Frontal cortex (tissue), 4 donors: Measurements from ENCODE around the gene VWA5B1. TPM values are rescaled to one million over a fixed set of nuclear protein-coding genes. Genes with fewer than 3 reads are reported as not detected.

Experiments
- DNase-seq, 2 donors: peaks; one replicate each; pipeline ENCODE4 v3.0.0; 2012; ENCODE audit warnings: low spot score in 2 of 2
- FAIRE-seq: peaks from 2 replicates; lab custom pipeline; 2012; peaks lifted over from hg19 to GRCh38; lab: Jason Lieb, UNC
- total RNA-seq: library from RNA; depleted of rRNA; stranded (reverse); fragments of >200 nt; gene quantifications from one replicate; pipeline ENCODE4 v1.2.3, GENCODE V29; 2014
- donor health status: control.
- donor health status: control.
- donor health status: control.

The VWA5B1 gene
- total RNA-seq, 1 donor from 2014 or later: under 0.01 TPM

- DNase-seq (no peak), FAIRE-seq (no peak)
These were observed 87.0 kb downstream of the VWA5B1 start for GRCh38 chr1:20377516-20378270.

GRCh38 chr1:20379075-20379474, 88.4 kb downstream of the VWA5B1 start:
- FAIRE-seq (no peak), DNase-seq (no peak)

- FAIRE-seq: no peak
- DNase-seq: no peak
These were observed 89.5 kb downstream of the VWA5B1 start for GRCh38 chr1:20380175-20380574.

- DNase-seq (no peak), FAIRE-seq (no peak)
These were observed 90.0 kb downstream of the VWA5B1 start for GRCh38 chr1:20380616-20381035.

- DNase-seq (no peak), FAIRE-seq (no peak)
These were observed 90.5 kb downstream of the VWA5B1 start for GRCh38 chr1:20381045-20381641.

GRCh38 chr1:20381961-20382360, 91.3 kb downstream of the VWA5B1 start:
- no peak for FAIRE-seq
- DNase-seq: no peak

GRCh38 chr1:20382711-20383110, 92.0 kb downstream of the VWA5B1 start:
- DNase-seq: no peak
- FAIRE-seq: no peak

- FAIRE-seq: no peak
- DNase-seq: no peak
These were observed 93.0 kb downstream of the VWA5B1 start for GRCh38 chr1:20383631-20384030.

- FAIRE-seq: no peak
- DNase-seq: no peak
These were observed 95.0 kb downstream of the VWA5B1 start for GRCh38 chr1:20385630-20386029.

GRCh38 chr1:20386323-20387081, 95.8 kb downstream of the VWA5B1 start:
- FAIRE-seq: no peak
- peak in 1 of 2 donors; percentile 71 for DNase-seq

GRCh38 chr1:20389571-20389970, 98.9 kb downstream of the VWA5B1 start:
- no peak for FAIRE-seq
- no peak for DNase-seq

GRCh38 chr1:20390589-20391331, 100.1 kb downstream of the VWA5B1 start:
- FAIRE-seq: no peak
- DNase-seq: no peak

- DNase-seq (no peak), FAIRE-seq (no peak)
These were observed 104.6 kb downstream of the VWA5B1 start for GRCh38 chr1:20395255-20395654.

- FAIRE-seq (no peak), DNase-seq (no peak)
These were observed 108.1 kb downstream of the VWA5B1 start for GRCh38 chr1:20398744-20399143.

GRCh38 chr1:20399196-20399595, 108.5 kb downstream of the VWA5B1 start:
- DNase-seq (no peak), FAIRE-seq (no peak)

GRCh38 chr1:20399606-20400180, 109.0 kb downstream of the VWA5B1 start:
- DNase-seq (no peak), FAIRE-seq (no peak)

- DNase-seq (no peak), FAIRE-seq (no peak)
These were observed 109.9 kb downstream of the VWA5B1 start for GRCh38 chr1:20400341-20401177.

GRCh38 chr1:20401405-20402010, 110.8 kb downstream of the VWA5B1 start:
- DNase-seq (no peak), FAIRE-seq (no peak)
